Thyroid gland (tissue), 4 donors: ENCODE measurements around the gene CGAS.

Source experiments
- CTCF ChIP-seq, 6 experiments: fragments of 200-600 bp in 3 of 6; fragments of 450-650 bp in 3 of 6; sonication (generic) in 3 of 6; IDR thresholded peaks; one replicate each; pipeline ENCODE4 v1.5.1; 2016 to 2019; ENCODE audit warnings: antibody characterized with exemption in 6 of 6, mild to moderate bottlenecking in 2 of 6, inconsistent platforms in 1 of 6, moderate library complexity in 1 of 6
- POLR2A ChIP-seq, 2 donors: fragments of 450-650 bp; IDR thresholded peaks; one replicate each; pipeline ENCODE4 v1.6.1; 2017; ENCODE audit warnings: antibody characterized with exemption in 2 of 2, mild to moderate bottlenecking in 2 of 2, moderate library complexity in 1 of 2

- no peak for TF ChIP-seq CTCF (IDR thresholded peaks at IDR 0.05)
- no peak for TF ChIP-seq POLR2A (IDR thresholded peaks at IDR 0.05)
These were observed 45.8 kb upstream of the CGAS start for GRCh38 chr6:73497915-73498314.
